Adrenal gland (tissue), 12 donors: ENCODE measurements around the gene FRY. TPM values are rescaled to one million over a fixed set of nuclear protein-coding genes. Genes with fewer than 3 reads are reported as not detected.

Source experiments
- DNase-seq, 7 donors: peaks; one replicate each; pipeline ENCODE4 v3.0.0-alpha.2; 2019 to 2020
- H3K27ac ChIP-seq, 5 donors: fragments of 200-600 bp; sonication (generic) in 4 of 5; 1 replicate in 3 of 5; 2 replicates in 2 of 5; pipeline versions ENCODE4 v1.5.1 to v1.8.0; 2016 to 2020; ENCODE audit warnings: mild to moderate bottlenecking in 1 of 5
- H3K27me3 ChIP-seq: fragments of 200-600 bp; 2 replicates; pipeline ENCODE4 v1.8.0; 2021
- H3K36me3 ChIP-seq, 2 donors: fragments of 200-600 bp; replicated peaks in 1 of 2; 1 replicate in 1 of 2; 2 replicates in 1 of 2; pipeline versions ENCODE4 v1.5.1 to v1.8.0; 2018 to 2022
- H3K4me1 ChIP-seq, 2 donors: fragments of 200-600 bp; replicated peaks in 1 of 2; 1 replicate in 1 of 2; 2 replicates in 1 of 2; pipeline versions ENCODE4 v1.5.1 to v1.8.0; 2018 to 2021
- H3K4me3 ChIP-seq, 4 donors: fragments of 200-600 bp; sonication (generic) in 3 of 4; one replicate each; pipeline ENCODE4 v1.5.1; 2016 to 2018
- H3K9me3 ChIP-seq, 3 donors: fragments of 200-600 bp; sonication (generic) in 1 of 3; replicated peaks in 1 of 3; 1 replicate in 2 of 3; 2 replicates in 1 of 3; pipeline versions ENCODE4 v1.5.1 to v1.8.0; 2016 to 2021
- POLR2A ChIP-seq, 2 donors: fragments of 450-650 bp; IDR thresholded peaks; one replicate each; pipeline ENCODE4 v1.6.1; 2017; ENCODE audit warnings: antibody characterized with exemption in 2 of 2, mild to moderate bottlenecking in 2 of 2, moderate library complexity in 1 of 2
- WGBS, 4 donors: extraction: QIAGEN DNeasy Blood & Tissue Kit in 2 of 4; methylation state at CpG; one replicate each; pipeline versions ENCODE4 v1.1.5 to v1.1.7; 2013 to 2017; 5-methylcytosine and 5-hydroxymethylcytosine counted together
- intact Hi-C, 2 donors: fragments of 100-400 bp; cut with DNase I; formaldehyde crosslinking; loops; one replicate each; pipeline versions ENCODE4 v1.14.1 to v1.15.0; 2022 to 2023
- polyA plus RNA-seq, 3 donors: library from polyadenylated mRNA; stranded (reverse); fragments of 200-250 nt in 2 of 3; fragments of 350-450 nt in 1 of 3; fragmentation: Illumina TruSeq in 1 of 3; extraction: RNeasy Lipid Tissue Mini Kit (QIAGEN cat#74804) in 1 of 3; gene quantifications; one replicate each; pipeline ENCODE4 v1.2.3, GENCODE V29; 2013 to 2014
- total RNA-seq, 9 donors: library from RNA; depleted of rRNA in 4 of 9; stranded (reverse); fragments of >200 nt in 4 of 9; fragments of 120-200 nt in 1 of 9; fragmentation: NEBNext Ultra II Directional in 1 of 9; extraction: Animal tissue kit (Norgen Biotek cat#: 25700) in 1 of 9; gene quantifications; one replicate each; pipeline versions ENCODE4 v1.1.0 to v1.2.4, GENCODE V29; 2013 to 2023
- TF ChIP-seq, protein P1 (sequence below), 6 experiments: fragments of 450-650 bp in 4 of 6; fragments of 200-600 bp in 2 of 6; sonication (generic) in 1 of 6; IDR thresholded peaks; 1 replicate in 5 of 6; 2 replicates in 1 of 6; pipeline versions ENCODE4 v1.5.1 to v1.8.0; 2016 to 2021; ENCODE audit warnings: antibody characterized with exemption in 6 of 6, mild to moderate bottlenecking in 2 of 6, moderate library complexity in 1 of 6
- donor health status: healthy with polysubstance abuse.
- donor health status: Bipolar disorder and iron deficiency.
- donor health status: DM: yes; HTN: yes; CAD: no.
- donor health status: DM: no; HTN: no; CAD: no.
- donor health status: DM: no; HTN: no; CAD: no.
- donor health status: DM: yes; HTN: yes; CAD: no.

The FRY gene
- total and polyA plus RNA-seq, 12 donors, result 1.5 to 17.2 (median 7.3) TPM

GRCh38 chr13:32300406-32300805 lies 268.8 kb downstream of the FRY start:
- H3K4me3 ChIP-seq, result no peak overlapping the region
- peaks cover 6% of the 10 kb centered on the region for H3K27me3 ChIP-seq
- WGBS, 4 donors, result 46 to 61% (median 54%) methylated on average over 7 to 8 of the region's 8 CpGs
- no peak for TF ChIP-seq POLR2A (IDR thresholded peaks at IDR 0.05)
- TF ChIP-seq, protein P1, sequence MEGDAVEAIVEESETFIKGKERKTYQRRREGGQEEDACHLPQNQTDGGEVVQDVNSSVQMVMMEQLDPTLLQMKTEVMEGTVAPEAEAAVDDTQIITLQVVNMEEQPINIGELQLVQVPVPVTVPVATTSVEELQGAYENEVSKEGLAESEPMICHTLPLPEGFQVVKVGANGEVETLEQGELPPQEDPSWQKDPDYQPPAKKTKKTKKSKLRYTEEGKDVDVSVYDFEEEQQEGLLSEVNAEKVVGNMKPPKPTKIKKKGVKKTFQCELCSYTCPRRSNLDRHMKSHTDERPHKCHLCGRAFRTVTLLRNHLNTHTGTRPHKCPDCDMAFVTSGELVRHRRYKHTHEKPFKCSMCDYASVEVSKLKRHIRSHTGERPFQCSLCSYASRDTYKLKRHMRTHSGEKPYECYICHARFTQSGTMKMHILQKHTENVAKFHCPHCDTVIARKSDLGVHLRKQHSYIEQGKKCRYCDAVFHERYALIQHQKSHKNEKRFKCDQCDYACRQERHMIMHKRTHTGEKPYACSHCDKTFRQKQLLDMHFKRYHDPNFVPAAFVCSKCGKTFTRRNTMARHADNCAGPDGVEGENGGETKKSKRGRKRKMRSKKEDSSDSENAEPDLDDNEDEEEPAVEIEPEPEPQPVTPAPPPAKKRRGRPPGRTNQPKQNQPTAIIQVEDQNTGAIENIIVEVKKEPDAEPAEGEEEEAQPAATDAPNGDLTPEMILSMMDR (IDR thresholded peaks at IDR 0.05), result no peak
- H3K9me3 ChIP-seq, result no peaks in the 10 kb centered on the region
- no peak overlapping the region for H3K27ac ChIP-seq
- no peaks in the 10 kb centered on the region for H3K36me3 ChIP-seq
- DNase-seq, result no peak
- intact Hi-C loops, result no loop called here
- no peaks in the 10 kb centered on the region for H3K4me1 ChIP-seq

- Histone ChIP-seq H3K4me1 (no peaks in the 10 kb centered on the region), H3K36me3 (no peaks in the 10 kb centered on the region), H3K27ac (no peak overlapping the region), H3K4me3 (no peak overlapping the region), H3K27me3 (peaks cover 6% of the 10 kb centered on the region), H3K9me3 (no peaks in the 10 kb centered on the region)
- intact Hi-C loops, result no loop called here
- TF ChIP-seq, protein P1 (IDR thresholded peaks at IDR 0.05), result no peak
- no peak for TF ChIP-seq POLR2A (IDR thresholded peaks at IDR 0.05)
- WGBS, 4 donors, result 90 to 98% (median 92%) methylated on average over 1 of the region's 1 CpG
- no peak for DNase-seq
Measured at GRCh38 chr13:32300920-32301319, 269.3 kb downstream of the FRY start.

GRCh38 chr13:32302461-32302860 lies 270.9 kb downstream of the FRY start:
- no peaks in the 10 kb centered on the region for H3K9me3 ChIP-seq
- no peak overlapping the region for H3K4me3 ChIP-seq
- intact Hi-C loops, result no loop called here
- H3K27ac ChIP-seq, result no peak overlapping the region
- no peak for DNase-seq
- WGBS, 4 donors, result 54 to 73% (median 73%) methylated on average over 2 of the region's 2 CpGs
- H3K27me3 ChIP-seq, result peaks cover 6% of the 10 kb centered on the region
- no peaks in the 10 kb centered on the region for H3K4me1 ChIP-seq
- TF ChIP-seq, protein P1 (IDR thresholded peaks at IDR 0.05), result no peak
- no peak for TF ChIP-seq POLR2A (IDR thresholded peaks at IDR 0.05)
- H3K36me3 ChIP-seq, result no peaks in the 10 kb centered on the region

DNA sequence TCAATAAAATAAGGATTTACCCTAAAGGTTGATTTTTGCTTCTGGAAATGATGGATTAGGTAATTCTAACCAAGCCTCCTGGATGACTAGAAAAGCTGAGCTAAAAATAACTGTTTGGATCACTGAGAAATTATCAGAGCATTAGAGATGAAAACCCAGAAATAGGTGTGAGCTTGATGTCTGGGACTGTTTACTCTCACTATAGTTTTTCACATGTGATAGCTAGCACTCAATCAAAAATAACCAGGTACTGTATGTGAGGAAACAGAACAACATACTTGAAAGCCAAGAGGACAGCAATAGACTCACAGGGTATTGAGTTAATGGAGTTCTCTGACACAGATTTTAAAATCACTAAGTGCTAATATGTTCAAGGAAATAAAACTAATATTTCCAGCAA lies 274.1 kb downstream of the FRY start:
- no peaks in the 10 kb centered on the region for H3K9me3 ChIP-seq
- H3K4me1 ChIP-seq, result no peaks in the 10 kb centered on the region
- H3K36me3 ChIP-seq, result no peaks in the 10 kb centered on the region
- peaks cover 6% of the 10 kb centered on the region for H3K27me3 ChIP-seq
- no peak for TF ChIP-seq POLR2A (IDR thresholded peaks at IDR 0.05)
- TF ChIP-seq, protein P1 (IDR thresholded peaks at IDR 0.05), result no peak
- intact Hi-C loops, result no loop called here
- DNase-seq, result no peak
- no peak overlapping the region for H3K4me3 ChIP-seq
- no peak overlapping the region for H3K27ac ChIP-seq
